ENCODE data around the gene KANSL3. TPM values are rescaled to one million over a fixed set of nuclear protein-coding genes. Genes with fewer than 3 reads are reported as not detected.
"Not testable (repeated sequence)": the region's sequence is repeated elsewhere in the genome, so short reads cannot be mapped to it uniquely, and the experiment has no call there.

Gene KANSL3
- total RNA-seq, 2 donors from 2014 or later: 26.9 to 27.6 TPM

DNA sequence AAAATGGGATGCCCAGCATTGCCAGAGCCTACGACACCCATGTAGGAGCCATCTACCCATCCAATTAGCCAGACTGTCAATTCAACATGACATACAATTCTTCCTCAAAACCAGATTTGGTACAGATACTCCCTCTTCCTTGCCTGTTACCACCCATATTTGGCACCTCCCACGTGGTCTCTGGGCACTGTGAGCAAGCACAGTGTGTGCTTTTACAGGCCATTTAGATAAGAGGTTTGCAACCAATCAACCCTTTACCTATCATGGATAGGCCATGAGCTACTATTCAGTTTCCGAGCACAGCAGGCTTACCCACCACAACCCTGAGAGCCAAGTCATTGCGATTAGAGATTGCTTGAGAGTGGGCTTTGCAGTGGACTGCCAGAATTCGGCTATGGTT, 60.6 kb downstream of the KANSL3 start:
- intact Hi-C loops (cut with DNase I): no loop called here
- DNase-seq (no peak), ATAC-seq (no peak)

DNA sequence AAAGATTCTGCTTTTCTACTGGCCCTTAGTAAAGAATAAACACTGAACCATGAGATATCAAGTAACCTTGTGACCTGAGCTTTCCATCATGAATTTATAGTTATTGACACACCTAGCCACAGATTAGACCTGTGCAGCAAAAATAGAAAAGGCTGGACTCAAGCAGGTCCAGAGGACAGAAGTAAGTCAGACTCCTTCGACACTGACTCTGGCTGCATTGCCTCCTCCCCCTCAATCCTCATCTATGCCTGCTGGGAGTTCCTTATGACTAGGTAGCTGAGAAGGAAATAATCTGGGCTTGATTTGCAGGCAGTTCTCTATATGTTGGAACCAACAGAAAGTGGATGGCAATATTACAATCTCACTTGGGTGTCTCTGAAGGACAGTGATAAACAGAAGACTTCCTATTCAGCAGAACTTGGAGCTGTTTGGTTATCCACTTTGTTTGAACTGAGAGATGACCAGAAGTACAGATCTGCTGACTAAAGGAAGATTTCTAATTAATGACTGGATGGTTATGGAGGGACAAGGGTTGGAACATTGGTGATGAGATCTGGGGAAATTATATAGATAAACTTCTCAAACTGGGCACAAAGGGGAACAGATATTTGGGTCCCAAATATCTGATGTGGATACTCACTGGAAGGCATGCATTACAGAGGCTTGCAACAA, 62.2 kb downstream of the KANSL3 start:
- ATAC-seq: no peak

DNA sequence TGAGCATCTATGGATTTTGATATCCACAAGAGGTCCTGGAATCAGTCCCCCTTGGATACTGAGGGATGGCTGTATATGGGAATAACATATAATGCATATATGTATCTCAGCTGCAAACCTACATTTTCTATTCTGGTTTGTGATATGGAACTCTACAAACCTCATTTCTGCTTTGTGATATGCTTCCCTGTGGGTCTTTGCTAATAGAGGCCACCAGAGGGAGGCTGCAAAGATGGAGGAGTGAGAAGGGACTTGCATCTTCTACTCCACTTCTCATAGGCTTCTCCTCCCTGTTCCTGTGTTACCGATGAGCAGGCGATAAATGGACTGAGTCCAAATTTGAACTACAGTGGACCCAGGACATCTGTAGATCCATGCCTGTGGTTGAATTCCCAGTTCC, 63.7 kb downstream of the KANSL3 start:
- ATAC-seq (no peak), DNase-seq (no peak)
- intact Hi-C loops (cut with DNase I): no loop called here

More for the DNA sequence above, 62.2 kb downstream of the KANSL3 start:
- DNase-seq: no peak
- intact Hi-C loops (cut with DNase I): no loop called here

DNA sequence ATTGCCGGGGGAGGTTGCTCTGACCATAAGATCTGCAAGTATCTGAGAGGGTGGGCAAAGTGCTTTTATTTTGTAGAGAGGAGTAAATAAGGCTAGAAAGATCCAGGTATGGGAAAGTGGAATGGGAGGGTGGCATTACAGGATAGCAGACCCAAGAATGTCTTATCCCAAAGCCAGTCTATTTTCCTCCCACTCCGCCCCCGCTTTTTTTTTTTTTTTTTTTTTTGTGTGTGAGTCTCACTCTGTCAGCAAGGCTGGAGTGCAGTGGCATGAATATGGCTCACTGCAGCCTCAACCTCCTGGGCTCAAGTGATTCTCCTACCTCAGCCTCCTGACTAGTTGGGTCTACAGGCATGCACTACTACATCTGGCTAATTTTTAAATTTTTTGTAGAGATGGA, 70.0 kb downstream of the KANSL3 start:
- no peak for DNase-seq
- intact Hi-C loops (cut with DNase I): no loop called here

DNA sequence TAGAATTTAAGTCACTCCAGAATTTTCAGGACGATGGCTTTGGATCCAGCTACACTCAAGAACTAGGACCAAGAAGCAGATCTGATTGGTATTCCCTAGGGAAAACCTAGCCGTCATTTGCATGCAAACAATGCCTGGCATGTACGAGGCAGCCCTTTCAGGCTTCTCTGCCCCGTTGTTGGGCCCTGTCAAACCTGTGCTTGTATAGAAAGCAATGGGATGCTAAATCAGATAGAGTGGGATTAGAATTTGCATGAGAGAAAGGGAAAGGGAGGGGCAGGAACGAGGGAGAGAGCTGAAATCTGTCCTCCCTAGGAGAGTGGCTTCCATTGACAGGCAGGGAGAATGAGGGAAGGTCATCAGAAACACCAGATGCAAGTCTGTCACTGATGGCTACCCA, 73.0 kb downstream of the KANSL3 start:
- ATAC-seq (no peak), DNase-seq (no peak)
- intact Hi-C loops (cut with DNase I): no loop called here

More for the DNA sequence above, 70.0 kb downstream of the KANSL3 start:
- ATAC-seq: no peak

DNA sequence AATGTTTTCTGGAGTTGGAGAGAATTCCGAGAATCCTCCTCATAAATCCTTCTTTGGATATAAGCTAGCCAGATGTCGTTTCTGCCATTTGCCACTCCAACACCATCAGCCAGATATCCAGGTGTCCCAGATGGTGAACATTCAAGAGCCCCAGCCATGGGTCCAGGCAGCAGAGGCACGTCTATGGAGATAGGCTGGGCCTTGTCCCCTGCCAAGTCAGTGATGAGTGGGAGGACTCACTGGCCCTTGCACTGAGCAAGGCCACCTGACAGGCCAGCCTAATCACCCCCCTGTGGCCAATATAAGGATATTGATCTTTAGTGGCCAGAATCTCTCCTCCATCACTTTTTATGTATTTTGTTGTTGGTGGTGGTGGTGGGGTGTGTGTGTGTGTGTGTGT, 73.5 kb downstream of the KANSL3 start:
- ATAC-seq (no peak), DNase-seq (no peak)
- intact Hi-C loops (cut with DNase I): no loop called here

DNA sequence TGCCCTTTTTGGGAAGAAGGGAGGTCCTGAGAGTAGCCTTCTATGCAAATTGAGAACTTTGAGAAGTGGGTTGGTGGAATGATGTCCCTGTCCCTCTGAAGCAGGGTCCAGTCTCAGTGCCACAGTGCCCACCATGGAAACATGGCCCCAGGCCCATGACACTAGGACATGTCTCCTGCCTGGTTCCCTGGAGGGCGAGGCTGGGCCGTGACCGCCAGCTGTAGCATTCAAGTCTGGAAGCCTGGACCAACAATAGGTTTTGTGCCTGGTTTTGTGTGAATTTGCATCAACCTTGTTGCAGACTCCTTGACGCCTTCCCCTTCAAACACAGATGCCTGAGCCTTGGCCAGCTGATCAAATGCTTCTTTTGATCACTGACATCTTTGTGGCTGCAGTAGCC, 74.1 kb downstream of the KANSL3 start:
- DNase-seq: no peak
- intact Hi-C loops (cut with DNase I): no loop called here
- no peak for ATAC-seq

DNA sequence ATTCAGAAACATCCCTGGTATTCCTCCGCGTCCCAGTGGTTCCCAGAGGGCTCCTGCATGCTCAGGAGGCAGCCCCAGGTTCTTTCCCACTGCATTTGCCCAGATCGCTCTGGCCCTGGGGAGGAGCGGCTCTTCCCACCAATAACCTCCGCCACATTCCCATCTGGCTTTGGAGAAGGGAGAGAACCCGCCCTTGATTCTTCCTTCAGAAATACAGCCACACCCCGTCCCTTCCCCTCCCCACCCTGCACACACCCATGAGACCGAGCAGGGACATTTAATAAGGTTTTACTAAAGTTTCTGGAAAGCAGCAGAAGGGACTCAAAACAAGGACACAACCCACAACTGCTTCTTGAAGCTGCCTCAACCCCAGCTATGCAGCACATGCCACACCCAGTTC, 79.6 kb downstream of the KANSL3 start:
- no peak for ATAC-seq
- intact Hi-C loops (cut with DNase I): no loop called here
- no peak for DNase-seq

DNA sequence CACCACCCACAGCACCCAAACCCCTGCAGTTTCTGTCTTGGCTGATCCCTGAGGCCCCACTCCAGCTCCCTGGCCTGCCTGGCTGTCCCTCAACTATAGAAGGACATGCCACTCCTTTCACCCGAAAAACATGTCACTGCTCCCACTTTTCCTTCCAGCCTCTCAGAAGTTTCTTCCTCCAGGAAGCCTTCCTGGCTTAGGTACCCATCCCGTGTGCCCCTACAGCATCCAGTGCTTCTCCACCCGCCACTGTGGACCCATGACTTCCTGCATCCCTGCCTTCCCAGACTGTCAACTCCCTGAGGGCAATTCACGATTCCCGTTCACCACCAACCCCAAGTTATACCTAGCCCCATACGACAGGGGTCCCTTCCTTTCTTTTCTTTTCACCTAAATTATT, 80.1 kb downstream of the KANSL3 start:
- ATAC-seq: no peak
- intact Hi-C loops (cut with DNase I): no loop called here

DNA sequence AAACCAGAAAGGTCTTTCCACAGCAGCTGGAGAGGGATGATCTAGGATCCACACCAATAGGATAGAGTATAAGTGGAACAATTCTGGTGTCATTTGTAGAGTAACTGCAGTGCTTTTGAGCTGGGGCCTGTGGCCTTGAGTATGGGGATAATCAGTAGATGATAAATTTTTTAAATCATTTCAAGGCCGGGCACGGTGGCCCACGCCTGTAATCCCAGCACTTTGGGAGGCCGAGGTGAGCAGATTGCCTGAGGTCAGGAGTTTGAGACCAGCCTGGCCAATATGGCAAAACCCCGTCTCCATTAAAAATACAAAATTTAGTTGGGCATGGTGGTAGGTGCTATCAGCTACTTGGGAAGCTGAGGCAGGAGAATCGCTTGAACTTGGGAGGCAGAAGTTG, 80.7 kb downstream of the KANSL3 start:
- intact Hi-C loops (cut with DNase I); DNase-seq: not testable (repeated sequence)

More for the DNA sequence above, 80.1 kb downstream of the KANSL3 start:
- no peak for DNase-seq

DNA sequence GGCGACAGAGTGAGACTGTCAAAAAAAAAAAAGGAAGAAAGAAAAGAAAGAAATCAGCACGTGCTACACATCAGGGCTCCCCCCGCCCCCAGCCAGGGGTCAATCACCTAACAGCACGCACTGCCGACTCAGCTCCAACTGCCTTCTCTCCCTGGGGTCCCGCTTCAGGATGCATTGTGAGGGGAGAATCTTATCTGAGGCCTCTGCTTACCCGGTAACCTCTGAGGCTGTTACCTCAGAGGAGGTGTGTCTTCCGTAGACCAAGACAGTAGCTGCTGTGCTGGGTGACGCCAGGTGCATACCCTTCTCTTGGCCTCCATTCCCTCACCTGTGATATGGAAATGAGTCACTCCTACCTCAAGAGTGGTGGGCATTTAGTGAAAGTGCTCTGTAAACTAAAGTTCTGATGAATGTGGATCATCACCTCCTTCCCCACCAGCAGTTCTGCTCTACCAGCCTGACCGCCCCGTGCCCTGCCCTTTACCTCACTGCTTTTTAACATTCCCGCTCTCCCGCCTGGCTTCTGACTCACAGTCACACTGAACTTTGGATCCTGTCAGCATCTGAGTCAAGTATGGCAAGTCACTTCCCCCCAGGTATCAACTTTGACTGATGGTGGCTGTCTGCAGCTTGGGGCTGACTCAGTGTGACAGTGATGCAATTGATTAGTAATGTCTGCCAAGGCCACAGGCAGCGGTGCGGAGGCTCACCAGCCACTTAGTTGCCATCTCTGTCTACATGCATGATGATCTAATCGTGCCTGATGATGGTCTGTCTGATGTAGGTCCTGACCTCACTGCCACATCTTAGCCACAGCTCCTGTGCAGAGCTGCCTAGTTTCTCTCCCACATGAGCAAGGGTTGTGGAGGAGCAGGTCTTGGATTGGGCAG, 81.4 kb downstream of the KANSL3 start:
- ATAC-seq (no peak), DNase-seq (no peak)
- intact Hi-C loops (cut with DNase I): no loop called here

More for the DNA sequence above, 80.7 kb downstream of the KANSL3 start:
- not testable (repeated sequence) for ATAC-seq

DNA sequence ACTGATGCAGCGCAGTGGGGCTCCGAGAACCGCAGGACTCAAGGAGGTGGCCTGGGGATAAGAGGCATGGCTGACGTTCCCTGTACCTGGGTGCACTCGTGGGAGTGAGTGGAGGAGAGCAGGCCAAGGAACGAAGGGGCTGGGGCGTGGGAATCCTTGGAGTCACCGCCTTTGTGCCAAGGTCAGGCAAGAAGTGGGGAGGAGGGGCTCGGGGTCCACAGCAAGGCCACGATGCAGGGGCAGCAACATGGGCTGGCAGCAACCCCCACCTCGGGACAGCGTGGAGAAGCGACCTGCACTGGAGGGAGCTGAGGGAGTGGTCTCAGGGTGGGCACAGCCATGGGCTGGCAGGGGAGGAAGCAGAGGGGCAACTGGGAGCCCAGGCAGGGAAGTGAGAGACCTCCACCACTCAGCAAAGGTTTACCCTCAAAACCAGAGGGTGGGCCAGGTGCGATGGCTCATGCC, 82.9 kb downstream of the KANSL3 start:
- DNase-seq (no peak), ATAC-seq (no peak)
- intact Hi-C loops (cut with DNase I): no loop called here

DNA sequence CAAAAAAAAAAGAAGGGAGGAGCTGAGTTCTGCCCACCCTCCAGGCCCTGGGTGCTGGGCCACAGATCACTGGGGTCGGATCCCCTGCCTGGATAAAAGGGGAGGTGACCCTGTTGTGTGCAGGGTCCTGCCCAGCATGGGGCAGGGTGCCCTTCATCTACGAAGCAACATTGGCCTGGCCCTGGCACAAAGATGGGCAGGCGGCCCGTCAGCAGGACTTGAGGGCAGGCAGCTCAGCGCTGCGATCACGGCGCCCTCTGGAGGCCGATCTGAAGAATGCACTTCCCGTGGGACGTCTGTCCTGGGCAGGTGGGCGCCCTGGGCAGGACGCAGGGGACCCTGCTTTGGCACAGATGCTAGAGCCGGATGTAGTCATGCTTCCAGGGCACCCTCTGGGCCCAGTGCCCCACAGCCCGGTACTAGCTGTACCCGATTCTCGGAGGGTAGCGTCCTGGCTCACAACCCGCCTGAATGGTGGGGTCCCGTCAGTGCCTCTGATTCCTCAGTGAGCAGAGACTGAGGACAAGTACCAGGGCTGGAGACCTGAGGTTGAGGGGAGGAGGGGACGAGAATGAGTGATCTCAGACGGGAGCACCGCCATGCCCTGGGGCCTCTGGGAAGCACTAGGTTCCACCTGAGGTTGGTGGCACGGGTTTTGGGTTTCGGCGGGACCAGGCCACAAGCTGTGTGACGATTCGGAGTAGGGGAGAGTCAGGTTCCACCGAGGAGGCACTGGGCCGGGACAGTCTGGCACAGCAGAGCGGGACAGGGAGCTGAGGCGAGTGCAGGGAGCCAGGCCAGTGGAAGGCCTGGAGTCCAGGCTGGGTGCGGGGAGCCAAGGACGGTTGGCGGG, 83.6 kb downstream of the KANSL3 start:
- DNase-seq (peak; percentile 74), ATAC-seq (peak; percentile 59 to 79)
- intact Hi-C loops (cut with DNase I): no loop called here

DNA sequence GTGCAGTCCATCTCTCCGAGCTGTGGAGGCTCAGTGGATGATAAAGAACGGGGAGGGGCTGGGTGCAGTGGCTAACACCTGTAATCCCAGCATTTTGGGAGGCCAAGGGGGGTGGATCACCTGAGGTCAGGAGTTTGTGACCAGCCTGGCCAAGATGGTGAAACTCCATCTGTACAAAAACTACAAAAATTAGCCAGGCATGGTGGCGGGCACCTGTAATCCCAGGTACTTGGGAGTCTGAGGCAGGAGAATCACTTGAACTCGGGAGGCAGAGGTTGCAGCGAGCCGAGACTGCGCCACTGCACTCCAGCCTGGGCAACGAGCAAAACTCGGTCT, 84.2 kb downstream of the KANSL3 start:
- not testable (repeated sequence) for ATAC-seq, DNase-seq

DNA sequence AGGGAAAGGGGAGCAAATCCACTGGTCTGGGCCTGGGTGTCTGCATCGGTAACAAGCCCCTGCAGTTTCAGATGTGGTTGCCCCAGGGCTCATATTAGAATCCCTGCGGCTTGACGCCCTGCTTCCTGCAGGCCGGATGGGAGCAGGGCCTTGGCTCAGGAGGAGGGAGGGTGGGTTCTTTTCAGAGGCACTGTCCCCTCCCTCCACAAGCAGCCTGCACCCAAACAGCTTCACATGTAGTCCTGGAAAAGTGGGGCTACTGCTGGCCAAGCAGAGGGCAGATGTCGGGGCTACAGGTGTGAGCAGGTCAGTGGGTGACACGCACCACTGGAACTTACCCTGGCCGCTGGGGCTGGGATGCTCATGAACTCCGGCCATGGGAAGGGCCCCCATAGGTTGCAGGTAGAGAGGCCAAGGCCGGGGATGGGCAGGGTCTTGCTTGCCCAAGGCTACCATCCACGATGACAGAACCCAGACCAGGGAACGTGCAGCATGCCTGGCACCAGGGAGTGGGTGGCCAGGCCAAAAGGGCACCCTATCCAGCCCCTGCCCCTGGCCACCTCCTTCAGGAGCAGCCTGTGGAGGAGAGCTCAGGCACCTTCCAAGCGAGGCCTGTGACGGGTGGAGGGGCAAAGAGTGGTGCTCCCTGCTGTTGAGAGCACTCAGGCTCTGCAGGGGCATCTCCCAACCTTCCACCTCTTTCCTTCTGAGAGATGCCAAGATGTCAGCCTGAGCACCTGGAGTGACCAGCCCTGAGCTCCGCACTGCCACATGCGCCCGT, 84.7 kb downstream of the KANSL3 start:
- intact Hi-C loops (cut with DNase I): no loop called here
- ATAC-seq (peak in 1 of 2 donors; percentile 2), DNase-seq (no peak)

More for the DNA sequence above, 84.2 kb downstream of the KANSL3 start:
- intact Hi-C loops (cut with DNase I): not testable (repeated sequence)

DNA sequence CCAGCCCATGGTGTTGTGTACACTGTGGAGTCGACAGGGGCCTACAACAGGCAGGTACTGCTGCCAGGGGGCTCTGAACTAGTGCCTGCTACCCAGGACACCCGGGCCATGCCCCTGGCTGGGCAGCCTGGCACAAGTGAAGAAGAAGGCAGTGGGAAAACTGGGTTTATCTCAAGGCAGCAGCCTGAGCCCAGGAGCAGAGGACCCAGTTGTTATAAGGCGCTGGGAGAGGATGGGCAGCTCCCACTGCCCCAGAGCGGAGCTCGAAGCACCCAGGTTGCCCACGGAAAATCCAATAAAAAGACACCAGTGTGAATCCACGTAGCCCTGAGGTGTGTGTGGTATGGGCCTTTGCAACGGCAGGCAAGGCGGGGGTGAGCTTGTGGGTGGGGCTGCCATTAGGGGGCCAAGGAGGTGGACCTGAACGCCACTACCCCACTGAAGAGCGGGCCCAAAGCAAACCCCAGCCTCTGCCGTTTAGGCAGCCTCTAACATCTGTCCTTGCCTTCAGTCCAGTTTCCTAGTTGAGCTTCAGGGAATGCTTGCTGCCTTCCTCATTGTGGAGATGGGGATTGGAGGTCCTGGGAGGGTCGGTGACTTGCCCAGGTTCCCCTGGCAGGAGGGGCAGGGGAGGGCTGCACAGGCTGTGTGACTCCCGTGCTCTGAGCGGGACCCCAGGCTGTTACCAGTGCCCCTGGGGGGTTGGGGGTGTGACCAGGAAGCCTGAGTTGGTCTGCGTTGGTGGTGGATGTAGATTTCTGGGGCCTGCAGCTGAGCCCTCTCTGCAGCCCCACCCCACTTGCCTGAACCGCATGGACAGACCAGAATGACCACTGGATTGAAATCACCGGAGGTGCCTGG, 85.6 kb downstream of the KANSL3 start:
- intact Hi-C loops (cut with DNase I): no loop called here
- ATAC-seq (no peak), DNase-seq (no peak)

DNA sequence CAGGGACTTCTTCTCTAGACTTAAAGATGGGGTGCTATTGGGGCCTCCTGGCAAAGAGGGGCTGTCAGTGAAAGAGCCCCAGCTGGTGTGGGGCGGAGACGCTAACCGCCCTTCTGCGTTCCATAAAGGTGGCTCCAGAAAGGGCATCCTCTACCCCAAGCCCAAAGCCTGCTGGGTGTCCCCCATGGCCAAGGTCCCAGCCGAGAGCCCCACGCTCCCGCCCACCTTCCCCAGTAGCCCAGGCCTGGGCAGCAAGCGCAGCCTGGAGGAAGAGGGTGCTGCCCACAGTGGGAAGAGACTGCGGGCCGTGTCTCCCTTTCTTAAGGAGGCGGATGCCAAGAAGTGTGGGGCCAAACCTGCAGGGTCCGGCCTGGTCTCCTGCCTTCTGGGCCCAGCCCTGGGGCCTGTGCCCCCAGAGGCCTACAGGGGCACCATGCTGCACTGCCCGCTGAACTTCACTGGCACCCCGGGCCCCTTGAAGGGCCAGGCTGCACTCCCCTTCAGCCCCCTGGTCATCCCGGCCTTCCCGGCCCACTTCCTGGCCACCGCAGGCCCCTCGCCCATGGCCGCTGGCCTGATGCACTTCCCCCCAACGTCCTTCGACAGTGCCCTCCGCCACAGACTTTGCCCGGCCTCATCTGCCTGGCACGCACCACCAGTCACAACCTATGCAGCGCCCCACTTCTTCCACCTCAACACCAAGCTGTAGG, 86.4 kb downstream of the KANSL3 start:
- no peak for ATAC-seq
- intact Hi-C loops (cut with DNase I): no loop called here

More for the DNA sequence above, 86.4 kb downstream of the KANSL3 start:
- DNase-seq: no peak

All from left cardiac atrium (tissue), 4 donors.